Measurements from ENCODE around the gene EBNA1BP2. TPM values are rescaled to one million over a fixed set of nuclear protein-coding genes. Genes with fewer than 3 reads are reported as not detected.

Gene EBNA1BP2
- total RNA-seq, result 104 and 105 TPM in 2 replicates
- polyA plus RNA-seq, result 32.1 and 47.8 TPM in 2 replicates
- 82.4 and 90.7 TPM in 2 replicates for polyA plus RNA-seq (2011; cell fraction: cytosol; rRNA removed)
- polyA plus RNA-seq (2011; cell fraction: nucleus; rRNA removed), result 71.7 and 74.9 TPM in 2 replicates
- 95.8 and 145 TPM in 2 replicates for polyA plus RNA-seq (2012)
- 37.6 and 43.6 TPM in 2 replicates for polyA minus RNA-seq
- 43.0 TPM for polyA minus RNA-seq (2011; cell fraction: cytosol; rRNA and poly(A)+ RNA removed)
- polyA minus RNA-seq (2011; cell fraction: nucleus; rRNA and poly(A)+ RNA removed), result 28.8 and 32.4 TPM in 2 replicates
- Bru-seq, nascent RNA, result percentile 79 among the genes with signal in this experiment
- percentile 88 among the genes with signal in this experiment for BruChase-seq, experiment 1, labeled RNA remaining after a 6-hour chase
- BruChase-seq, experiment 2, labeled RNA remaining after a 2-hour chase, result percentile 70 among the genes with signal in this experiment
- long read RNA-seq, transcript EBNA1BP2-201 (9 exons, 1,322 nt), result major isoform, 501 of 537 reads
- long read RNA-seq, partial matches to known transcripts, result 17 of 537 reads
- long read RNA-seq, other reads (novel, unspliced or antisense), result 15 of 537 reads

GRCh38 chr1:43171876-43172526 is at the start of gene EBNA1BP2, which contains the start of gene CFAP57:
Gene EBNA1BP2 (minus strand): TSS chr1:43172290. CDS start chr1:43172118, 172 bp downstream.
Gene CFAP57 (plus strand): TSS chr1:43172330. CDS start chr1:43172754, 424 bp downstream.
- ChIA-PET POLR2A (interaction anchor here (3.5 kb wide), 1 partner anchor 35 kb away, joined by 23 read pairs; no protein-coding TSS in a partner anchor), CTCF (interaction anchor here (1.2 to 2.3 kb wide), 8 partner anchors 32 to 259 kb away, joined by 3 to 14 read pairs (median 7); no protein-coding TSS in a partner anchor)
- FAIRE-seq (peak; percentile 90), DNase-seq (ENCODE audit: low read depth, low spot score) (peak; percentile 94)
- peaks cover 12% of the 10 kb centered on the region for H3K4me1 ChIP-seq (ENCODE audit: control insufficient read depth, extremely low read depth, insufficient read depth, low read length)
- peak within 1 kb of the TSS; percentile 94 for H3K4me2 ChIP-seq (ENCODE audit: insufficient read depth, low read length)
- intact Hi-C loops (cut with micrococcal nuclease) (loop anchor here (1.0 kb wide), 2 partner anchors 35 to 129 kb away; no protein-coding TSS in a partner anchor), dilution Hi-C loops (cut with MboI; ENCODE audit: extremely low pct_ligation_motif_present, low sequenced_read_pairs) (no loop called here)
- H3K27ac ChIP-seq (ENCODE audit: insufficient read depth, low read depth, low read length), result peak within 1 kb of the TSS; percentile 30
- peak within 1 kb of the TSS; percentile 43 for H3K9ac ChIP-seq (replicated peaks; ENCODE audit: extremely low read depth, insufficient read depth, low read length)
- peaks cover 30% of the 10 kb centered on the region for H3K79me2 ChIP-seq (ENCODE audit: control insufficient read depth, insufficient read depth, low read length)
- peaks cover 0 to 2% of the 10 kb centered on the region in 2 experiments for H3K27me3 ChIP-seq (ENCODE audit: control insufficient read depth in 2 of 2, insufficient read depth in 2 of 2, low read length in 2 of 2)
- H3K36me3 ChIP-seq (ENCODE audit: control insufficient read depth in 2 of 2, extremely low read depth in 1 of 2, insufficient read depth in 2 of 2, low read length in 2 of 2), result peaks cover 8 to 9% of the 10 kb centered on the region in 2 experiments
- no peaks in the 10 kb centered on the region for H3K9me3 ChIP-seq (replicated peaks; ENCODE audit: control insufficient read depth, insufficient read depth, low read length)
- no peaks in the 10 kb centered on the region for H4K20me1 ChIP-seq (replicated peaks; ENCODE audit: control insufficient read depth, extremely low read depth, insufficient read depth, low read length)
- peak within 1 kb of the TSS; percentile 77 for H2AFZ ChIP-seq (ENCODE audit: low read depth, low read length)
- TF ChIP-seq GATA2 (IDR thresholded peaks at IDR 0.05; ENCODE audit: insufficient read depth, insufficient read length, low read depth, low read length) (no peak), CTCF (IDR thresholded peaks at IDR 0.05; ENCODE audit: extremely low read depth in 1 of 2, insufficient read depth in 1 of 2, low read depth in 1 of 2, low read length in 2 of 2) (no peak), JUN (IDR thresholded peaks at IDR 0.05; ENCODE audit: borderline replicate concordance, insufficient read depth, insufficient read length, low read depth) (no peak), EZH2 (IDR thresholded peaks at IDR 0.05; ENCODE audit: borderline replicate concordance, low read depth, low read length, severe bottlenecking) (no peak), MYC (IDR thresholded peaks at IDR 0.05; ENCODE audit: low read depth, low read length) (peak; percentile 81), POLR2A (IDR thresholded peaks at IDR 0.05; ENCODE audit: low read depth, low read length) (peak; percentile 81), POLR2AphosphoS5 (IDR thresholded peaks at IDR 0.05; ENCODE audit: insufficient read depth, low read depth, low read length) (peak; percentile 77), MAX (IDR thresholded peaks at IDR 0.05; ENCODE audit: insufficient read depth, insufficient read length) (peak; percentile 85)
- peak within 1 kb of the TSS; percentile 6 to 81 (median 51) for H3K4me3 ChIP-seq (replicated peaks in 1 of 3; ENCODE audit: insufficient read depth in 1 of 3, low read depth in 1 of 3, low read length in 3 of 3)
- BruUV-seq (replicated peaks), result TSS peak; percentile 43
- no peaks in the 10 kb centered on the region for H3K9me1 ChIP-seq (replicated peaks; ENCODE audit: control insufficient read depth, extremely low read depth, insufficient read depth, low read length)
